GM06990 (cell line): ENCODE data around the gene ESR1.

Source experiments
- DNase-seq: peaks from one replicate; pipeline ENCODE4 v3.0.0-alpha.2; 2011; ENCODE audit not compliant: insufficient read length; ENCODE audit errors: extremely low read depth
- H3K27me3 ChIP-seq: replicated peaks from 2 replicates; pipeline ENCODE4 v1.6.0; 2011; ENCODE audit warnings: low read length; ENCODE audit not compliant: control insufficient read depth, insufficient read depth
- H3K36me3 ChIP-seq: 2 replicates; pipeline ENCODE4 v1.5.1; 2011; ENCODE audit warnings: low read length; ENCODE audit not compliant: control insufficient read depth, insufficient read depth
- H3K4me3 ChIP-seq: replicated peaks from 2 replicates; pipeline ENCODE4 v1.5.1; 2011; ENCODE audit warnings: low read depth, mild to moderate bottlenecking, control low read depth, low read length
- TF ChIP-seq, protein P1 (sequence below): IDR thresholded peaks from 2 replicates; pipeline ENCODE4 v1.5.1; 2011; ENCODE audit warnings: low read length, control low read depth, mild to moderate bottlenecking, inconsistent platforms; ENCODE audit not compliant: insufficient read depth, poor library complexity, severe bottlenecking

Gene ESR1

DNA sequence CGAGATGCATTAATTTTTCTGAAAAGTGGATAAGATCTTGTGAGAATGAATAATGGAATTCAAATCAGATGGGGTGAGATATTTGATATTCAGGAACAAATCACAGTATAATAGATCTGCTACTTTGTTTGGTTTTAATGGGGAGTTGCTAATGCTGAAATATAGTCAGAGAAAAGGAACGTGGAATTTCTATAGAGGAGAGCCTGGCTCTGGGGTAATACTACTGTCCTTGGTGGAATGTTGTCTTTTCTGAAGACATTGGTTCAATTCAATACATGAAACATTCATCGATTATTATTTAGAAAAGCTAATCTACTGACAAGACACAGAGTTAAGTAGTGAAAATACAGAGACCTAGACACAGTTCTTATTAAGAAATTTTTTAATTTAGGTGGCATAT, 108.6 kb downstream of the ESR1 start:
- H3K36me3 ChIP-seq = no peaks in the 10 kb centered on the region
- DNase-seq = no peak
- no peak overlapping the region for H3K4me3 ChIP-seq
- TF ChIP-seq, protein P1, sequence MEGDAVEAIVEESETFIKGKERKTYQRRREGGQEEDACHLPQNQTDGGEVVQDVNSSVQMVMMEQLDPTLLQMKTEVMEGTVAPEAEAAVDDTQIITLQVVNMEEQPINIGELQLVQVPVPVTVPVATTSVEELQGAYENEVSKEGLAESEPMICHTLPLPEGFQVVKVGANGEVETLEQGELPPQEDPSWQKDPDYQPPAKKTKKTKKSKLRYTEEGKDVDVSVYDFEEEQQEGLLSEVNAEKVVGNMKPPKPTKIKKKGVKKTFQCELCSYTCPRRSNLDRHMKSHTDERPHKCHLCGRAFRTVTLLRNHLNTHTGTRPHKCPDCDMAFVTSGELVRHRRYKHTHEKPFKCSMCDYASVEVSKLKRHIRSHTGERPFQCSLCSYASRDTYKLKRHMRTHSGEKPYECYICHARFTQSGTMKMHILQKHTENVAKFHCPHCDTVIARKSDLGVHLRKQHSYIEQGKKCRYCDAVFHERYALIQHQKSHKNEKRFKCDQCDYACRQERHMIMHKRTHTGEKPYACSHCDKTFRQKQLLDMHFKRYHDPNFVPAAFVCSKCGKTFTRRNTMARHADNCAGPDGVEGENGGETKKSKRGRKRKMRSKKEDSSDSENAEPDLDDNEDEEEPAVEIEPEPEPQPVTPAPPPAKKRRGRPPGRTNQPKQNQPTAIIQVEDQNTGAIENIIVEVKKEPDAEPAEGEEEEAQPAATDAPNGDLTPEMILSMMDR = no peak
- no peaks in the 10 kb centered on the region for H3K27me3 ChIP-seq

DNA sequence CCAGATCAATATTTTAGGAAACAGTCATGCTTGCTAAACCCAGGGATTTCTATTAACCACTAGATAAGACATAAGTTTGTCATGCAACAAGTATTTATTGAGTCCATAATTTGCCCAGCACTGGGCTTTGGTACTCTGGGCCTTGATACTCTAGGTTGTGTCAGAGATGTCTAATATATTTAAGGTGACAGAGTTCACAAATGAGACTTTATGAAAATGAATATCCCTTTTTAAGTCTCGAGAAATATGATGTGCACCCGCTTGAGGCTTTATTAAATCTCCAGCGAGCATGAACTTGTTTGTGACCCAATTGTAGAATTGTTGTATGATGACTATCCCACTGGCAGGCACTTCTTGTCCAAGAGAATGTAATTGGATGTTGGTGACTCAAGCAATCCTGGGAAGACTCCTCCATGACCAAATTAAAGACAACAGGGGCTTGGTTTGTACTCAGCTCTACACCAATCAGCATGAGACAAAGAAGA, 109.2 kb downstream of the ESR1 start:
- H3K36me3 ChIP-seq = no peaks in the 10 kb centered on the region
- H3K27me3 ChIP-seq = no peaks in the 10 kb centered on the region
- H3K4me3 ChIP-seq = no peak overlapping the region
- TF ChIP-seq, protein P1 = no peak
- no peak for DNase-seq

DNA sequence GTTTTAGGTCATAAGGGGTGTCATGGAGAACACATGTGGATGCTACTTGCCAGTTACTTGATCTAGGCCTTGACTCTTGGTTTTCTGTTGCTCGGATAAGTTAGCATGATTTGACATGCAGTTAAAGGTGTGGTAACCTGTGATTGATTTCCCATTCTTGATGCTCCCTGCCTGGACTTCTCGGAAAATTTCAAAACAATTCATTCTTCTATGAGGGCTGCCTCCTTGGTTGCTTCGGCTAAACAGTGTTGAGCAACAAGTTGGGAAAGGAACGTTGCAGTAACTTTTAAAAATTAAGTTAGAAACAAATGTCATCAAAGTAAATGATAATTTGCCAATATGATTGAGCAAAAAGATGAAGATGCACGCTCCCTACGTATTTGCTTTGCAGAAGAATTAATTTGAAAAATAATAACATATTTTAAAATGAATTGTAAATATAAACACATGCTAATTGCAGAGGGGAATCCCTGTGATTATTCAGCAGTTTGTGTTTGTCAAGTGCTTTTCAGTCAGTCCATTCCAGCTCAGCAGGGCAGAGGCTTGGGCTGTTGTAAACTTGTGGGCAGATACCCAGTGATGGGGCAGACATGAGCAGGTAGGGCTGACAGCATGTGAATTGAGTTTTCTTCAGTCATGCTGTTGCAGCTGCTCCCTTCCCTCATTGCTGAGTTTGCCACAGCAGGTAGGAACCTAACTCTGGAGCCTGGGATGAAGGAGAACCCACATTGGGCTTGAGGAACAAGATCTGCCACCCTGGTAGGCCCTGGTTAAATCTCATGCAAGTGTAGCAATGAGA, 110.2 kb downstream of the ESR1 start:
- no peak for DNase-seq
- H3K27me3 ChIP-seq = no peaks in the 10 kb centered on the region
- TF ChIP-seq, protein P1 = no peak
- H3K36me3 ChIP-seq = no peaks in the 10 kb centered on the region
- H3K4me3 ChIP-seq = no peak overlapping the region

GRCh38 chr6:151940307-151940706, 132.8 kb downstream of the ESR1 start:
- H3K27me3 ChIP-seq = no peaks in the 10 kb centered on the region
- H3K36me3 ChIP-seq = no peaks in the 10 kb centered on the region
- DNase-seq = no peak
- TF ChIP-seq, protein P1 = no peak
- no peak overlapping the region for H3K4me3 ChIP-seq

DNA sequence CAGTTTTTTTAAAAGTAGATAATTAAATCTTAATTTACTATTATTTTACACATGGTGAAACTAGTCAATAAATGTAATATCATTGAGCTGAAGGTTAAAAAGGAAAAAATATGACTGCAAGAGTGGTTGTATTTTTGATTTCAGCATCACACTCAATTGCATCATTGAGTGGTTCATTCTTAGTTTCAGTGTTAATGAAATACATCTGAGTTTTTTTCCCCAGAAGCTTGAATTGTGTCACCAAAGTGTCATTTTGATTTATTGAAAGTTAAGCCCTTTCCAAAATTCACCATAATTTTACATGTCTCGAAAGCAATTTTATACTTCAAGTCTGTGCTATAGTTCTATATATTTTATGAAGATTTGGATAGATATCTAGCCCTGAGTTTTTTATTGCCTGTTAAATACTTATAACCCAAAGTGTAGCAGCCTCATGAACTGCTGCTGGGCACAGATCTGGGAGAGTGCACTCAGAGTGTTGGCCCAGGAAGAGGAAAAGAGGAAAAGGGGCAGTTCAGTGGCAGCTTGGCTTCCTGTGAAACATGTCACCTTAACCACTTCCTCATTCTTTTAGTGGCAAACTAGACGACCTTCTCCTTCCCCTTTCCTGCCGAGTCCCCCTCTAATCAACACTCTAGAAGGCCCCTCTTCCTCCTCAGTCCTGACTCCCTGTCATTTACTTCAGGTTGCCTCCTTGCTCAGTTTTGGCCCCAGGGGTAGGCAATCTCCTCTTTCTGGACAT, 140.7 kb downstream of the ESR1 start:
- peak; percentile 2 for DNase-seq
- Histone ChIP-seq H3K36me3 (no peaks in the 10 kb centered on the region), H3K4me3 (no peak overlapping the region), H3K27me3 (no peaks in the 10 kb centered on the region)
- TF ChIP-seq, protein P1 = no peak
